ENCODE data around the gene FAM219B.
"Not testable (repeated sequence)": the region's sequence is repeated elsewhere in the genome, so short reads cannot be mapped to it uniquely, and the experiment has no call there.

FAM219B gene, protein sequence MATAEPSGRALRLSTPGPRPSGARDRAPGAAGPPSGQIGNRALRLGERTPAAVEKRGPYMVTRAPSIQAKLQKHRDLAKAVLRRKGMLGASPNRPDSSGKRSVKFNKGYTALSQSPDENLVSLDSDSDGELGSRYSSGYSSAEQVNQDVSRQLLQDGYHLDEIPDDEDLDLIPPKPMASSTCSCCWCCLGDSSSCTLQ

GRCh38 chr15:74906450-74907162 lies at the start of gene FAM219B:
FAM219B (minus strand) TSS chr15:74906851; CDS start chr15:74906800, 51 bp downstream.
- peak; percentile 81 for DNase-seq

DNA sequence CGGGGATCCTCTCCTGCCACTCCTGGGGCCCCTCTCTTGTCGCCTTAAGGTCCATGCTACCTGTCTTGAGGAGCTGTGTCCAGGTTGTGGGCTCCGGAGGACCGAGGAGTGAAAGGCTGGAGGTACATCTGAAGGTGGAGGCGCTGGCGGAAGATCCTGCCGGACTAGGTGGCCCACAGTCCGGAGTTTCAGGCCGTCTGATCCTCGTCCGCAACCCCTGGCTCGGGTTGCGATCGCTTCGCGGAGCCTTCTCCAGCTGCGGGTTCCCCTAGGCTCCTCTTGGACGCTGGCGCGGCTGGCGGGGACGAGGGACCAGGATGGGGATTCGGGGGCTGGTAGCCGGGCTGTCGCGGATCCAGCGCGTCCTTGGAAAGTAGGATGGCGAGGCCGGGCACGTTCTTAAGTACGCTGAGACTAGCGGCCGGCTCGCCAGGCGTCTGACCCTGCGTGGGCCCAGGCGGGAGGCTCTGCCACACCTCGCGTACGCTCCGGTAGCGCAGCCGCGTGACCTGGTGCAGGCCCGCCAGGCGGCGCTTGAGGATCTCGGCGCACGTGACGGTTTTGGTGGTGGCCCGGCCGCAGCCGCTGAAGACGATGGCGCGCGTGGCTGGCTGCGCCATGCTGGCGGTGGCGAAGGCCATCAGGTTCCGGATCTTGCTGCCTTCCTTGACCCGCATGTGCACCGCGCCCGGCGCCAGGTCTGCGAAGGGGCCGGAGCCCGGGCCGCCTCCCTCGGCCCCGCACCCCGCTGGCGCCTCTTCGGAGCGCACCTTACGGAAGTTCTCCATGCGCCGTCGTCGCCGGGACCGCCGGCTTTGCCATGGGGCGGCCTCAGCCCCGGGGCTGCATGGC lies 49.4 kb upstream of the FAM219B start:
- peak; percentile 31 for DNase-seq

DNA sequence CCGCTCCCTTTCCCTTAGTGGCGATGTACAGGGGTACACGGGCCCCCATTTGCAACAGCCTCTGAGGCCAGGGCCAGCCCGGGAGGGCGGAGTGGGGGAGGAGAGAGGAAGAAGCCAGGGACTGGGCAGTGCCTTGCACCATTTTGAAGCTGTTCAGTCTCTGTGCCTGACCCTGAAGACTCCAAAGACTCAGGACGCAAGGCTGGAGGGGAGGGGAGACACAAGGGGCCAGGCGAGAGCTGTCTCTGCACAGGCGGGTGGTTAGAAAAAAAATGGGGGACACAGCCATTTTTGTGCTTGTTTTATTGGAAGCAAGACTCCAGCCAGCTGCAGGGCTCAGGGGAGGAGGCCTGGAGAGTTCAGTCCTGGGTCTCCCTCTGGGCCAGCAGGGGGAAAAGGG lies 48.4 kb upstream of the FAM219B start:
- no peak for DNase-seq

- no peak for DNase-seq
Observed at GRCh38 chr15:74954515-74954914, 47.9 kb upstream of the FAM219B start.

DNA sequence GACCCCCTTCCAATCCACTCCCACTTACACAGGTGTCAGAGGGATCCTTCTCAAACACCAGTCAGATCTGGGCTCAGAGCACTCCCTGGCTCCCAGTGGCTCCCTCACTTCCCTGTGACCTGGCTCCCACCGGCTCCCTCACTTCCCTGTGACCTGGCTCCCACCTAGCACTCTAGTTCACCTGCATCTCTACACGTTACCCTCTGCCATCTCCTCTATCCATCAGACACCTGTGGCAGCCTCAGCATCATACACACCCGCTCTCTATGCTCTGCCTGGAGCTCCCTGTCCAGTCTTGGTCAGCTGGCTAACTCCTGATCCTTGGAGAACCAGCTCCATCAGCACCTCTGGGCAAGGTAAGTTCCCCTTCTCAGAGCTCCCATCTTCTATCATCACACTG lies 44.4 kb upstream of the FAM219B start:
- DNase-seq, result no peak

DNA sequence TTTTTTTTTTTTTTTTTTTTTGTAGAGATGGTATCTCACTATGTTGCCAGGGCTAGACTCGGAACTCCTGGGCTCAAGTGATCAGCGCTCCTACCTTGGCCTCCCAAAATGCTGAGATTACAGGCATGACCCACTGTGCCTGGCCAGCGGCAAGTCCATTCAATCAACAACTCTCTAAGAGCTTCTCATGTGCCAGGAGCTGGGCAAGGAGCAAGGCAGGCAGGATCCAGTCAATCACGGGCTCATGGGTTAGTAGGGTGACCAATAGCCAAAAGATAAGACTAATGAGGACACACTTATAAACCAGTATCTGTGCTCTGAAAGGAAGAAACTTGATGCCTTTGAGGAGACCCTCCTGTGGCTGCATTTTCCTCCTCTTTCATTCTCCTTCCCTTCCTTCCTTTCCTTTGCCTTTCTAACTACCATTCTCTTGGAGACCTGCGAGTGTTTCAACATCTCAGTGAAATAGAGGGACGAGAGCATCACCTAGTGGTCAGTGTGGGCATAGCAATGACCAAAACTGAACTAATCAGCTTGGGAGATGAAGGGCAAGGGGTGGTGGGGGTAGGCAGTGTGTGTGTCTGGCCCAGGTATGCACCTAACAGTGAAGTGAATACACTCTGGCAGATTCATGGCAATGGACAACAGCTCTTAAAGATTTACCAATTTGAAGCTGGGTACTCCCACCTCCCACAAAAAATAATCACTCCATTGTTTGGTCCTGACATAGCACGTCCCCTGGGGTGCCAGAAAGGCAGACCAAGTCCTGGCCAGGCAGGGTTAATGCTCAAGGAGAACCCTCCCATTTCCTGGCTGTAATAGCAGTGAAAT lies 43.6 kb upstream of the FAM219B start:
- peak; percentile 59 for DNase-seq

DNA sequence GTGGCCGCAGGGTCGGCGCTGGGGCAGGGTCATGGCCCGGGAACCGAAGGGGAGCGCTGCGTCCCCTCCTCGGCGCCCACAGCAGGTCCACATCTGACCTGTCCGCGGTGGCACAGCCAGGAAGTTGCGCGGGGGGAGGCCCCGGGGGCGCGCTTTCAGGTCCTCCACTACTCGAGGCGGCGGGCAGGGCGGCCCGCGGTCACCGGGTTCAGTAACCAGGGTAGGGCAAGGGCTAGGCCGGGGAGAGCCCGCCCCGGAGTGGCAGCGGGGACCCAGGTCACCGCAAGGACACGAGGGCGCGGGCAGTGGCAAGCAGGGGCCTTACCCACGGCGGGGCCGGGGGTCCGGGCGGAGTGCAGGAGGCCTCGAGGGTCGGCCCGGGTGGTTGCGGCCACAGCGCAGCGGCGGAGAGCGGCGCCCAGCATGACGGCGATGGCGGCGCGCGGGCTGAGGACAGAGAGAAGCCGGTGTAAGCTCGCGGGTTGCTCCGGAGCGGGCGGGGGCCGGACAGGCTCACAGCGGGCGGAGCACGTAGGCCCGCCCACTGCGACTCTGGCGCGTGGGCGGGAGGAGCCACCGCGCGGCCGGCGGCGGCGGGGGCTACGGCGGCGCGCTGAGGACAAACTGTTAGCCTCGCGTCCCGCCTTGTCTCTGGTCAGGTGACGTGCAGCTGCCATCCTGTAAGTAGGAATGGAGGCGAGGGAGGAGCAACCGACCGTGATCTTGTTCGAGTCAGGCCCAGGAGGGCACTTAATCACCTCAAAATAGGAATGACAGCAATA lies 31.1 kb upstream of the FAM219B start, which contains the start of gene COX5A:
COX5A (minus strand) TSS at position 484 of the 782 bp plus-strand sequence; CDS start at position 425, 59 bp downstream.
- peak; percentile 70 for DNase-seq

- peak; percentile 26 for DNase-seq
Observed at GRCh38 chr15:74937272-74937589, 30.6 kb upstream of the FAM219B start.

- DNase-seq, result not testable (repeated sequence)
Observed at GRCh38 chr15:74935193-74935592, 28.5 kb upstream of the FAM219B start.

GRCh38 chr15:74933573-74933972 lies 26.9 kb upstream of the FAM219B start:
- no peak for DNase-seq

- no peak for DNase-seq
Observed at GRCh38 chr15:74928771-74929198, 22.1 kb upstream of the FAM219B start.

GRCh38 chr15:74924525-74924924 lies 17.9 kb upstream of the FAM219B start:
- no peak for DNase-seq

DNA sequence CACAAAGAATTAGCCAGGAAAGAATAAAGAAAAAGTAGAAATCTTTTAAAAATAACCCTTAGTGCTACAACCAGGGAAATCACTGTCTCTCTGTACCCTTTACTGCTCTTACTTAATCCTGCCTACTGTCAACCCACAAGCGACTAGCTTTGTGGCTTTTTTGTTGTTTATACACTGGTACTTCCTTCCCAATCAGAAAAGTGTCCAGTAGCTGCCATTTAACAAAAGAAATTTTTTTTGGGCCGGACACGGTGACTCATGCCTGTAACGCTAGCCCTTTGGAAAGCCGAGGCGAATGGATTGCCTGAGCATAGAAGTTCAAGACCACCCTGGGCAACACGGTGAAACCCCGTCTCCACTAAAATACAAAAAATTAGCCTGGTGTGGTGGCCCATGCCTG lies 13.8 kb upstream of the FAM219B start:
- DNase-seq, result no peak

GRCh38 chr15:74917676-74918075 lies 11.0 kb upstream of the FAM219B start:
- DNase-seq, result no peak

GRCh38 chr15:74913799-74914198 lies 7.1 kb upstream of the FAM219B start:
- not testable (repeated sequence) for DNase-seq

DNA sequence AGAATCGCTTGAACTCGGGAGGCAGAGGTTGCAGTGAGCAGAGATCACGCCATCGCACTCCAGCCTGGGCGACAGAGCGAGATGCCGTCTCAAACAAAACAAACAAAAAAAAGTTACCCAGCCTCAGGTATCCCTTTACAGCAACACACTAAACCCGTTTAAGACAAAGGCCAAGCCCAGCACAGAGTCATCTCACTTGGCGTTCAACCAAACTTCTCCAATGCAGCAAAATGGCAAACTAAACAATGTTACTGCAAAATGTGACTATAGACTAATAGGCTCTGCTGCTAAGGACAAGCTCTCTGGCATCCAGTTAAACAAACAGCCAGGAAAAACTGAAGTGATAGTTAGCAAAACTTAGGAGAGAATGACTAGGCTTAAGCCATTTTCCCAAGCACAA lies 6.4 kb upstream of the FAM219B start:
- DNase-seq, result no peak

DNA sequence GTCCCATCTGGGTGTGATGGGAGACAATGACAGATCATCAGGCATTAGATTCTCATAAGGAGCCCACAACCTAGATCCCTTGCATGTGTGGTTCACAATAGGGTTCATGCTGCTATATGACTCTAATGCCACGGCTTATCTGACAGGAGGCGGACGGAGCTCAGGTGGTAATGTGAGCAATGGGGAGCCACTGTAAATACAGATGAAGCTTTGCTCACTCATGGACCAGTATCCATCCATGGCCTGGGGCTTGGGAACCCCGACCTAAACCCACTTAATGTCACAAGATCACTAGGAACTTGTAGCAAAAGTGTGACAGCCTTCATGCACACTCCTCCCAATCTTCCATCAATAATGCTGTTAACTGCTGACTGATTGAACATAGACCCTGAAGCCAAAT lies 2.0 kb upstream of the FAM219B start:
- no peak for DNase-seq

DNA sequence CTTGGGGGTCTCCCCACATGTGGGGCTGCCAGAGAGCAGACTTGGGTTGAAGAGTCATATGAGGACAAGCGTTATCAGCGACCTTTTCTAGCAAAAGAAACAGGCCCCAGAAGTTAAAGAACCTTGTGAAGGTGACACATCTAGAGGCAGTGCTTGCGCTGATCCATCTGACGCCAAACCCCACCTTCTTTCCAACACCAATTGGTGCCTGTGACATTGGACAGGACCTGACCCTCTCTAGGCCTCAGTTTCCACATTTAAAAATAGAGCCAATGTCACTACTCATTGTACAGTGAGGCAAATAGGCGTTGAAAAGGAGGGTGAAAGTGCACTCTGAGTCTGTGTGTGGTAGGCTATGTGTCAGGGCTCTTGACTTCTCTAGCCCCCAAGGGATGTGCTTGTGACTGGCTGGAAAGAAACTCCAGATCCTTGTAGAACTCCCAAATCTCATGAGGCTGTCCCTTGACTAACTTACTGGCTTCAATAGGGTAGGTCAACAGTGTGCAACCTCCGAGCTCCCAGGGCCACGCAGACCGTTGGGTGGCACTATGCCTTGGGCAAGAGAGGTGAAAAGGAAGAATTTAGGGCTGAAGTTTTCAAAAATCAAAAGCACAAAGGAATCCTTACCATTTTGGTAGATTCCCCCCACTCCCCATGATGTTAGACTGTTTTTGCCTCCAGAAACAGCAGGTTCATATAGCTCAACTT lies 666 bp upstream of the FAM219B start:
- DNase-seq, result no peak

- DNase-seq, result peak; percentile 12
Observed at GRCh38 chr15:74906067-74906449, 593 bp downstream of the FAM219B start.

DNA sequence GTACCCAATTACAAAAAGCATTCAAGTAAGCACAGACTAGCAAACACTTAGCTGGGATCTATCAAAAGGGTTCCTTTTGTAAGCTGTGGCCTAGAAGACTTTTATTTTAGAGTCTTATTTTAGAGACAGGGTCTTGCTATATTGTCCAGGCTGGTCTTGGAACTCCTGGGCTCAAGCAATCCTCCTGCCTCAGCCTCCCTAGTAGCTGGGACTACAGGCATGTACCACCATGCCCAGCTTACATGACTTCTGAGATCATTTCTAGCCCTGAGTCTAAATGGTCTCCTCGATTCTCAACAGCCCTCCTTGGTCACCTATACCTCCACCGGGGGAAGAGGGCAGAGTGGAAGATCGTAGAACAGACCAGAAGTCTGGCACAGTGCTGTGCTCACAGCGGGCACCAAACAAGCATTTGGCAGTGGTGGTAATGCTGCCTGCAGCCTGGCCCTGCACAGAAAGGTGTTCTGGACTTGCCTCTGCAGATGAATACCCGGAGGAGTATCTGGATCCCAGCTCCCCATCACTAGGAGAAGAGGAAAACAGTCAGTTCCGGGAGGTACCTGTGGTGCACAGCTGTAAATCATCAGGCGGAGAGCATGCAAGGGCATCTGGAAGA lies 2.4 kb downstream of the FAM219B start:
- DNase-seq, result no peak

- no peak for DNase-seq
Observed at GRCh38 chr15:74903676-74904075, 3.0 kb downstream of the FAM219B start.

Measured in NCI-H510A treated with DMSO at 0.1 percent for 48 hours (cell line).